HG03342 (cell line): ENCODE measurements around the gene BOLL.
"Not testable (repeated sequence)": the region's sequence is repeated elsewhere in the genome, so short reads cannot be mapped to it uniquely, and the experiment has no call there.

Source experiments
- ATAC-seq: cut with Tn5 transposase; IDR thresholded peaks from one replicate; pipeline ENCODE4 v1.9.1; 2021; ENCODE audit warnings: mild to moderate bottlenecking, moderate library complexity; ENCODE audit not compliant: unreplicated experiment

Gene BOLL

DNA sequence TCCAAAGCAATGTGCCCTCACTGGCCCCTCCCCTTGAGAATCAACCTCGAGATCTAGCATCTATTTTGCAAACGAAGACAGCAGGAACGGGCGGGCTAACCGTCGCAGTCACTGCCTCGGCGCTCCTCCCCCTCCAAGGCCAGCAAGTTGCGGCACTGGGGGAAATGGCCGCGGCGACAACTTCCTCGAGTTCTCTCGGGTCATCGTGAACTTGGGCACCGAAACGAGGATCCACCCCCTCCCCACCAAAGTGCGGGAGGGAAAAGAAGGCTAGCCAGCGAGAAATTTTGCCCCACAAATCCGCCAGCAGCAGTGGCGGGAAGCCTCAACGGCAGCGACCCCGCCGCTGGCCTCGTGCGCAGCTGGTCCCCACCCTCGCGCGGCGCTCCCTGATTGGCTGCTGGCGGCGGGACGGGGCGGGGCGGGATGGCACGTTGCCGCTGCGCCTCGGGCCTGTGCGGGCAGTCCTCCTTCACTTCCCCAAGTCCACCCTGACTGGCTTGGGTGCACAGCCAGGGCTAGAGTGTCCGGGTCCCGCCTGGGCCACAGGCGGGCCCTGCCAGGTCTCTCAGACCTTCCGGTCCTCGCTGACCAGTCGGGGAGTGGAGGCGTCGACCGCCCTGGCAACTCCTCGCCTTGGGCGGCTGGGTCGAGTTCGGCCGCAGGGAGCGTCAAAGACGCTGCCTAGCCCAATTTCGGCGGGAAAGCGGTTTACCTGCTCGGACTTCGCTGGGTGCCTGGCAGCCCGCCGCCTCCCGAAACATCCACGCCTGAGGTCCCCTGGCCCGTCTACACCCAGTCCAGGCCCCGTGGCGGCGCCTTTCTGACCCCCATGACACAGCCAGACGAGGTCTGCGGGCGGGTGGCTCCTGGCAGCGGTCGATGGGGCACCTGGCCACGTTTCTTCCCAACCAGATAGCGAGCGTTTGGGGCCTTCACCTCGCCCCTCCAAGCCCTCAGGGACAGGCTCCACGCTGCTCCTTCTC, at the start of gene BOLL:
Gene BOLL, minus strand, starts transcription at position 364 of the 986 bp plus-strand sequence. CDS start 3,469 bp downstream, outside the sequence.
- no peak for ATAC-seq

GRCh38 chr2:197834771-197835170, 49.7 kb upstream of the BOLL start:
- ATAC-seq, result not testable (repeated sequence)

- ATAC-seq, result no peak
Observed at GRCh38 chr2:197828464-197829135, 43.5 kb upstream of the BOLL start.

DNA sequence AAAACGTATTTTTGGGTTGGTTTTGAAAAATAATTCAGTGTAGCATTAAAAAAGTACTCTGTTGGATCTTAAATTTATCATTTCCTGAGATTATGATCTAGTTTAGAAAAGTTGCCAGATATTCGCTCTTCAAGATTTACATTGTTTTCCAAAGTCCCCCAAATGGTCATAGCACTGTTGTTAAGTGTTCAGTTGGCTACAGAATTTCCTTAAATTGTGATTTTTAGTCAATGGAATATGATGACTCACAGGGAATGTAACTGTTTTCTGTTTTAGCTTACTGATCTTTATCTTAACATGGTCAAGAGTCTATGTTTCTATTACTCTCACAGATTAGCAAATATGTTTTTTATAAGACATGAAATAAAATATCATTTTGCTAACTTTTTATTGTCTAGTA, 42.5 kb upstream of the BOLL start:
- ATAC-seq, result no peak

DNA sequence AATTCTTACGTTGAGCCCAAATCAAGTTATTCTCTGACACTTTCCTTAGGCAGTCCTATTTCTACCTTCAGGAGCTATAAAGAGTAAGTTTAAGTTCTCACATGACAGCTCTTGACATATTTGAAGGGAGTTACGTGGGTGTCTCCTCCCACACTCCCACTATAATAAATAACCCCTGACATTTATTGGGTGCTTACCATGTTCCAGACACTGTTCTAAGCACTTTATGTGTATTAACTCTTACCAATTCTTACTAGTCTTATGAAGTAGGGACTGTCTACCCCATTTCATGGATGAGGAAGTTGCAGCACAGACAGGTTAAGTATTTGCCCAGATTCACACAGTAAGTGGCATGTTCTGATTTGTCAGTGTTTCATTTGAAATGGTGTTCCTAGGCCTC, 37.2 kb upstream of the BOLL start:
- no peak for ATAC-seq

- no peak for ATAC-seq
Observed at GRCh38 chr2:197821550-197822289, 36.6 kb upstream of the BOLL start.

DNA sequence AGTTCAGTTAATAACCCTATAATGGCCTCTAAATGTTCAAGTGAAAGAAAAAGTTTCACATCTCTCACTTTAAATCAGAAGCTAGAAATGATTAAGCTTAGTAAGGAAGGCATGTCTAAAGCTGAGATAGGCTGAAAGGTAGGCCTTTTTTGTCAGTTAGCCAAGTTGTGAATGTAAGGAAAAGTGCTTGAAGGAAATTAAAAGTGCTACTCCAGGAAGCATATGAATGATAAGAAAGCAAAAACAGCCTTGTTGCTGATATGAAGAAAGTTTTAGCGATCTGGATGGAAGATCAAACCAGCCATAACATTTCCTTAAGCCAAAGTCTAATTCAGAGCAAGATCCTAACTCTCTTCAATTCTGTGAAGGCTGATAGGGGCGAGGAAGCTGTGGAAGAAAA, 29.4 kb upstream of the BOLL start:
- no peak for ATAC-seq

DNA sequence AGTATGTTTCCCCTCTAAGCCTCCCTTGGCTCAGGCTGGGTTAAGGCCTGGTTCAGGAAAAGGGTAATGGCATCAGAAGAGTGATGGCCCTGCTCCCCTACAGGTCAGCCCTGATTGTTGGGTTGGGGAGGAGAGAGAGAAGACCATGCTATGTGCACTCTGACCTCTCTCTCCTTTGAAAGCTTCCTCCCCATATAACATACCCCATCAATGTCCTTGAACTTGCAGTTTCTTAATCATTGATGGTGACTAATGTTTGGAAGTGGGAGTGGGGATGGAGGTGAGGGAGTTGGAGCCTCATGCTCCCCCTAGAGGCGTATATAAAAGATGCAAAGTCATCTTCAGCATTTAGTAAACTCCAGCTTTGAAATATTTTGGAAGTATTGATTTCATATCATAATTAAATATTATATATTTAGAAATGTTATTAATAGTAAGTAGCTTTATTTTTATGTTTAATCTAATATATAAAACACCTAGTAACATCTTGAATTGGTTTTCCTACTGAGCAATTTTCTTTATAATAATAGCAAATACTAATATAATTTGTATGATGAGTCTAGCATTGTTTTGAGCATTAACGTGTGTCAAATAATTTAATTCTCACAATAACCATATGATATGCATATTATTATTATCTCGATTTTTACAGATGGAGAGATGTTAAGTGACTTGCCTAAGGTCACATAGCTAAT, 28.1 kb upstream of the BOLL start:
- peak; percentile 62 for ATAC-seq

- no peak for ATAC-seq
Observed at GRCh38 chr2:197810491-197810890, 25.4 kb upstream of the BOLL start.

- ATAC-seq, result no peak
Observed at GRCh38 chr2:197810016-197810415, 24.9 kb upstream of the BOLL start.

GRCh38 chr2:197809064-197809463, 23.9 kb upstream of the BOLL start:
- ATAC-seq, result no peak

DNA sequence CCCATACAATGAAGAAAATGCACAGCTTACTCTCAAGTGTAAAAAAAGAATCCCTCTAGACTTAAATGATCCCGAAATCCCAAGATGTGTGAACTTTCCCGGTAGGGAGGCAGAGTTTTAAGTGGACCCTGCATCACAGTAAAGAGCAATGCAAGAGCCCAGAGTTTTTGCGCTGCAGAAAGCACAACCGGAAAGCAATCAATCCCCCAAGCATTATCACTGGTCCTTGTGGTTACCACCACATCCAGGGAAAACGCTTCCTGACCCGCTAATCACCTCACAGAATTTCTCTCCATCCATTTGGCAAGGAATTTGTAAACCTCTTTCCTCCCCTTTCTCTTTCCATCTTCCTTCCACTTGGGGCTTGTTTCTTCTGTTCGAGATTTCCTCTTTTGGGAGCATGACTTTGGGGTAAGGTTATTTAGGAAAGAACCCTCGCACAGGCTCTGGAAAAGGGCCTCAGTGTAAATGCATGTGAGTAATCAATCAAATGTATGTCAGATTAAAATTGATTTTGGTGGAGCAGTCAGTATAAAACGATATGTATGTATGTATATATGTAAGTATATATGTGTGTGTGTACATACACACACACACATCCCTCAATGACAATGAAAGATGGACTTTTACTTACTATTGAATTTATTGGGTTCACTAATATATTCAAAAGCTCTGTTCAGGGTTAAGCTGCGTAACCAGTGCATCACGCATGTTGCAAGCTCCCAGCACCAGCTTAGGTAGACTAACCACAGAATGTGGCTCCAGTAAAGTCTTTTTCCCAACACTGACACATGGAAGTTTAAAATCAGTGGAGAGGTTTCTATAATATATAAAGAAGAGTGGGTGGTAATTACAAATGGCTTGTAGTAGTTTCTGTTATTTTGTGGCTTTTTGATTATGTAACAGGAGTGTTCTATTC, 20.9 kb upstream of the BOLL start:
- no peak for ATAC-seq

GRCh38 chr2:197804758-197805714, 19.9 kb upstream of the BOLL start:
- peak; percentile 32 for ATAC-seq

DNA sequence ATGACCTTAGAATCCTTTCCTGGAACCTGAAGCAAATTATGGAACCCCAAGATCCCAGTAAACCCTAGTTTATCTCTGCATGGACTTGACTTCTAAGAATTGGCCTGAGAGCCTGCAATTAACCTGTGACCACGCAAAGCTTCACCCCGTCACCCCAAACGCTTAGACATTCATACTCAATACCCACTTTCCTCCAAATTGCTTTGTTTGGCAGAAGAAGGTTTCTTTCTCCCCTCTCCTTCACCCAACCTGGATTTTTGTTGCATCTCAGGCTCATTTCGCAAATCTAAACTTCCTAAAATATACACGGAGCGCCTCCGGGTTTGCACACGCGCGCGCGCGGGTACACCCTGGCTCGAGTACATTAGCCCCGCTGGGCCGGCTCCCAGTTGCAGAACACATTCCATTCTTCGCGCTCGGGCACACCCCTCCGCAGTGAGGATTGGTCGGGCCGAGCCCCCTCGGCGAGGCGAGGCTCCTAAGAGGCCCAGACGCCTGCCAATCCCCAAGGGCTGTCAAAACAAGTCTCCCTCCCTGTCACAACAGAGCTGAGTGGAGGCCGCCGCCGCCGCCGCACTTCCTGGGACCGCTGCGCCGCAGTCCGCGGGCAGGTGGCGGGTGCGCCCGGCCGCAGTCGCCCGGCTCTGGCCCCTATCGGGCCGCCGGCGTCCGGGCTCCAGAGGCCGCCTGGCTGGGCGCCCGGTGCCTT, 19.1 kb upstream of the BOLL start, which contains the start of gene PLCL1:
Gene PLCL1, plus strand, starts transcription at position 545 of the 709 bp plus-strand sequence.
- peak; percentile 100 for ATAC-seq

DNA sequence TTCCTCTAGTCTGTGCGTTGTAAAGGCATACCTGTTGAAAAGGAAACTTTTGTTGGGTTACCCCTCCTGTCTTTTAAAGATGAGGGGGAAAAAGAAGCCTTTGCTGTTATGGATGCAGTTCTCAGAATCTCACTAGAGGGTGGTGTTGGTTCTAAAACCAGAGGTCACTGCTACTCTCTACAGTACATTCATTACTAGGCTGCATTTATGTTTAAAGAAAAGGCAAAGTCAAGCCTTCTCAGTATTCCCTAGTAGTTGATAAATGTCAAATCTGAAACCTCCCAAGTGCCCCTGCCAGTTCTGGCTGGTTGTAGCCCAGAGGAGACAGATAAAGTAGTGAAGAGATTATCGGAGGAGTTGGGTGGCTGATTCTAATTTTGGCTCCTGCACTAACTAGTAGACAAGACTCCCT, 17.9 kb upstream of the BOLL start:
- peak; percentile 35 for ATAC-seq

DNA sequence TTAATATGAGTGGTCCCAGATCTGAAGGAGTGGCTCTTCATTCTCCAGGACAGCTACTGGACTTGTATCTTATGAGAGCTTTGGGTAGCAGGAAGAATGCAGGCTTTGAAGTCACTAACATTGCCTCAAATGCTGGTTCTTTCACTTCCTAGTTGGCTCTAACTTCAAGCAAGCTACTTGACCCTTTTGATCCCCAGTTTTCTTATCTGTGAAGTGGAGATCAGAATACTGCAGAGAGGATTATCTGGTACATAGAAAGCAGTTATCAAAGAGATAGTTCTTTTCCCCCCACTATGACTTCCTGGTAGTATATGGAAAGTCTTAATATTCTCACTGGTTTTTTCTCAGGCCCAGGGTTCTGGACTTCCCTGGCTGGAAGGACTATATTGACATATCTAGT, 15.9 kb upstream of the BOLL start:
- no peak for ATAC-seq

- ATAC-seq, result no peak
Observed at GRCh38 chr2:197800091-197800490, 15.0 kb upstream of the BOLL start.

DNA sequence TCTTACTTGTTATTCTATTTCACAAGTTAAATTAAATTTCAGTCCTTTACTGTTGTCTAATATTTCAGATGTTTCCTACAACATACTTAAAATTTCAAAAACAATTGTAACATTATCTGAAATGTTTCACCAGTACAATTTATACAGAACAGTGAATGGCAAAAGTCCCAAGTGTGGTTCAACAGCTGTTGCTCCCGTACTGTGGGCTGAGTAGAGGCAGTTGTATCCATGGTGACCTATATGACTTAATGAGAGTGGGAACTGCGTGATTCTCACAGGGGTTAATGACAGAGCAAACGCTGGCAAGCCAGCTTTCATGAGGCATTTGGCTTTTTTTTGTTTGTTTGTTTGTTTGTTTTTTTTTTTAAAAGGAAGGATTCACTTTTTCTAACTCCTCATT, 13.9 kb upstream of the BOLL start:
- ATAC-seq, result no peak
